Measurements from ENCODE around the gene JPH2.
"Not testable (repeated sequence)": the region's sequence is repeated elsewhere in the genome, so short reads cannot be mapped to it uniquely, and the experiment has no call there.

Gene JPH2

DNA sequence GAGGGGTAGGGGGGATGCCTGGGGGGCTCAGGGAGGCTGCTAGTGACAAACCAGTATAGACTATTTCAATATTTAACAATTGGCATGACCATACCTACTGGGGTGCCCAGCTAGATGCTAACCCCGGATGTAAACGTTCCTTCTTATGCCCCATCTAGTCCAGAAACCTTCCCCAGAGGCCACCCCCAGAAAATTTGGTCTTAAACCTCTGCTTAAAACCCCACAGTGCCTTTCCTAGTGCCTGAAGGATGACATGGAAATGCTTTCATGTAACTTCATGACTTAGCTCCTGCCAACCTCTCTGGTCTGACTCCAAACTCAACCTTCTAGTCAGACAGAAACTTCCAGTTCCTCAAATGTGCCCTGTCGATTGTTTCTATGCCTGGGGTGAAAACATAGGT is 52.0 kb downstream of the JPH2 start:
- TF ChIP-seq, protein P1, sequence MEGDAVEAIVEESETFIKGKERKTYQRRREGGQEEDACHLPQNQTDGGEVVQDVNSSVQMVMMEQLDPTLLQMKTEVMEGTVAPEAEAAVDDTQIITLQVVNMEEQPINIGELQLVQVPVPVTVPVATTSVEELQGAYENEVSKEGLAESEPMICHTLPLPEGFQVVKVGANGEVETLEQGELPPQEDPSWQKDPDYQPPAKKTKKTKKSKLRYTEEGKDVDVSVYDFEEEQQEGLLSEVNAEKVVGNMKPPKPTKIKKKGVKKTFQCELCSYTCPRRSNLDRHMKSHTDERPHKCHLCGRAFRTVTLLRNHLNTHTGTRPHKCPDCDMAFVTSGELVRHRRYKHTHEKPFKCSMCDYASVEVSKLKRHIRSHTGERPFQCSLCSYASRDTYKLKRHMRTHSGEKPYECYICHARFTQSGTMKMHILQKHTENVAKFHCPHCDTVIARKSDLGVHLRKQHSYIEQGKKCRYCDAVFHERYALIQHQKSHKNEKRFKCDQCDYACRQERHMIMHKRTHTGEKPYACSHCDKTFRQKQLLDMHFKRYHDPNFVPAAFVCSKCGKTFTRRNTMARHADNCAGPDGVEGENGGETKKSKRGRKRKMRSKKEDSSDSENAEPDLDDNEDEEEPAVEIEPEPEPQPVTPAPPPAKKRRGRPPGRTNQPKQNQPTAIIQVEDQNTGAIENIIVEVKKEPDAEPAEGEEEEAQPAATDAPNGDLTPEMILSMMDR (IDR thresholded peaks at IDR 0.05; ENCODE audit: borderline replicate concordance, control extremely low read depth, extremely low read depth, insufficient read depth, missing control alignments), result no peak
- no peak for DNase-seq (ENCODE audit: low spot score)
- in situ Hi-C loops (cut with MboI; ENCODE audit: low sequenced_read_pairs, unreplicated experiment), result no loop called here

DNA sequence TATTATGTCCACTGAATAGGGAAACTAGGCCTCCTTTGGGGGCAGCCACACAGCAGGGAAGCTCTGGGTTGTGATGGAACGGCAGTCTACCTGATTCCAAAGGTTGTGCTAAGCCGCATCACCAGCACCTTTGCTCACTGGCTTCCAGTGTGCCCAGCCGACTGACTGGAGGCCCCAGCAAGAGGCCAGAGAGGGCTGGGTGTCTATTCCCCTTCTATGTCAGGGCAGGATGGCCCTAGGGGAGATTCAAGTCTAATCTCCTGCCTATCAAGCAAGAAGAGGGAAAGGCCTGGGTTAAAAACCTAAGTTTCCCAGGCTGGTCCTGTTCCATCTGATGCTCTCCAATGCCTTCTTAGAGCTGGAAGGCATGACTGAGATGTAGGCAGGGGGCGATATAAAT is 53.6 kb downstream of the JPH2 start:
- in situ Hi-C loops (cut with MboI; ENCODE audit: low sequenced_read_pairs, unreplicated experiment), result no loop called here

DNA sequence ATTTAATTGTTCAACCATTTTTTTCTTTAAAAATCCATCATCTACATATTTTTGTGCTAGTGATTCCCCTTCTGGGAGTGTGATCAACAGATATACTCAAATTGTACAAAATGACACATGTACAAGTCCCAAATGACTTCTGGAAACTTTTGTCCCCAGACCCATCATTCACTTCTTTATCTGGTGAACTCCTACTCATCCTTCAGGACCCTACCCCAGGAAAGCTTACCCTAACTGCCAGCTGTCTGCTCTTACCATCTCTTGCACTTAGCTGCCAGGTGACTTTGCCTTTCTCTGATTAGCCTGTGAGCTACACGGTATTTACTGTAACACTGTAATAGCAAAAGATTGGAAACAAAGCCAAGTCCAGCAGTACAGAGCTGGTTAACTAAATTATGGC is 55.3 kb downstream of the JPH2 start:
- TF ChIP-seq, protein P1 (IDR thresholded peaks at IDR 0.05; ENCODE audit: borderline replicate concordance, control extremely low read depth, extremely low read depth, insufficient read depth, missing control alignments), result no peak
- no peak for DNase-seq (ENCODE audit: low spot score)
- in situ Hi-C loops (cut with MboI; ENCODE audit: low sequenced_read_pairs, unreplicated experiment), result no loop called here

More for the DNA sequence above, 53.6 kb downstream of the JPH2 start:
- DNase-seq (ENCODE audit: low spot score), result no peak
- TF ChIP-seq, protein P1 (IDR thresholded peaks at IDR 0.05; ENCODE audit: borderline replicate concordance, control extremely low read depth, extremely low read depth, insufficient read depth, missing control alignments), result no peak

DNA sequence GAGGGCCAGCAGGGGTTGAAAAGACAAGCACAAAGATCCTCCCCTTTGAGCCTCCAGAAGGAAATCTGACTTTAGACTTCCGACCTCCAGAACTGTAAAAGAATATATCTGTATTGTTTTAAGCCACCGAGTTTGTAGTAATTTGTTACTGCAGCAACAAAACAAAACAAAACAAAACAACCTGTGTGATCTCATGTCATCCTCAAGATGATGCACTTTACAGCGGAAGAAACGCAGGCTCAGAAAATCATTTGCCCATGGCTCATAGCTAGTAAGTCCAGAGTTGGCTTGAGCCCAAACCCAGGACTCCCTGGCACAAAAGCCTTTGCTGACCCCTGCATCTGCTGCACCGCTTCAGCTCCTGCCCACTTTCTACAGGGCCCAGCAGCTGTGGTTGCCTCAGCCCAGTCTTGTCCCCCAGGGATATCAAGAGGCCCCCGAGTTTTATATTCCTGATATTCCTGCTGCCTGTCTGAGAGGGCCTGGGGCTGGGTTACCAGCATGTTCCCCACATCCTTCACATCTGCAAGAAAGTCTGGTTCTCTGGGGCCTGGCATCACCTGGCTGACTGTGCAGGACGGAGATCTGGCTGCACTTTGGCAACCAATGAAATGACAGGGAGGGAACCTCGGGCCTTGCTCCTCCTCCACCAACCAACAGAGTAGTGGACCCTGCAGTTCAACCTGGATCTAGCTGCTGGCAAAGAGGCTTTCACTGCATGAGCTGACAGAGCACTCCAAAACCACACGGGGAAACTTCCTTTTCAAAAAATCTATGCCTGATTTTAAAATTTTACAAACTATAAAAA is 56.9 kb downstream of the JPH2 start:
- in situ Hi-C loops (cut with MboI; ENCODE audit: low sequenced_read_pairs, unreplicated experiment), result no loop called here
- no peak for DNase-seq (ENCODE audit: low spot score)
- TF ChIP-seq, protein P1 (IDR thresholded peaks at IDR 0.05; ENCODE audit: borderline replicate concordance, control extremely low read depth, extremely low read depth, insufficient read depth, missing control alignments), result no peak

DNA sequence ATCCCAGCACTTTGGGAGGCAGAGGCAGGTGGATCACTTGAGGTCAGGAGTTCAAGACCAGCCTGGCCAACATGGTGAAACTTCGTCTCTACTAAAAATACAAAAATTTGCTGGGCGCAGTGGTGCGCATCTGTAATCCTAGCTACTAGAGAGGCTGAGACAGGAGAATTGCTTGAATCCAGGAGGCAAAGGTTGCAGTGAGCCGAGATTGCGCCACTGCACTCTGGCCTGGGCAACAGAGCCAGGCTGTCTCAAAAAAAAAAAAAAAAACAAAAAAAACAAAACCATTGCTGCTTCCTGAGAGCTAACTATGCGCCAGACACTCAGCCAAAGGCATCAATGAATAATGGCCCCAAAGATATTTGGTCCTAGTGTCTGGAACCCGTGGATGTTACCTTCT is 57.7 kb downstream of the JPH2 start:
- in situ Hi-C loops (cut with MboI; ENCODE audit: low sequenced_read_pairs, unreplicated experiment), result not testable (repeated sequence)

DNA sequence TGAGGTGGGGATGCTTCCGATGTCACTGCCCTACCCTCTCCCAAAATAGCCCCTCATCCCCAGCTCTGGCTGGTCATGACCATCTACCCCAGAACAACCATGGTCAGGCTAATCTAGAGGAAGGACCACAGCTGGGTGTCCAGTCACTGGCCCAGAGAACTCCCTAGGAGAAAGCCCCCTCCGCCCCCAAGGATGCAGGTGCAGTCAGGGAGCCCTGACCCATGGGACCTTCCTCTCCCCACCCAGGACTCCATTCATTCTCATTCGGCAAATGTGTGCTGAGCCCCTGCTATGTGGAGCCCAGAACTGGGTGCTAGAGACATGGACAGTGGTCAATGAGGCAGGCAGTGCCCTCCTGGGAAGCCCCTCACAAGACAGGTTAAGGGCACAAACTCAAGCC is 60.5 kb downstream of the JPH2 start:
- no peak for DNase-seq (ENCODE audit: low spot score)
- in situ Hi-C loops (cut with MboI; ENCODE audit: low sequenced_read_pairs, unreplicated experiment), result no loop called here
- TF ChIP-seq, protein P1 (IDR thresholded peaks at IDR 0.05; ENCODE audit: borderline replicate concordance, control extremely low read depth, extremely low read depth, insufficient read depth, missing control alignments), result no peak

More for the DNA sequence above, 57.7 kb downstream of the JPH2 start:
- DNase-seq (ENCODE audit: low spot score), result not testable (repeated sequence)

DNA sequence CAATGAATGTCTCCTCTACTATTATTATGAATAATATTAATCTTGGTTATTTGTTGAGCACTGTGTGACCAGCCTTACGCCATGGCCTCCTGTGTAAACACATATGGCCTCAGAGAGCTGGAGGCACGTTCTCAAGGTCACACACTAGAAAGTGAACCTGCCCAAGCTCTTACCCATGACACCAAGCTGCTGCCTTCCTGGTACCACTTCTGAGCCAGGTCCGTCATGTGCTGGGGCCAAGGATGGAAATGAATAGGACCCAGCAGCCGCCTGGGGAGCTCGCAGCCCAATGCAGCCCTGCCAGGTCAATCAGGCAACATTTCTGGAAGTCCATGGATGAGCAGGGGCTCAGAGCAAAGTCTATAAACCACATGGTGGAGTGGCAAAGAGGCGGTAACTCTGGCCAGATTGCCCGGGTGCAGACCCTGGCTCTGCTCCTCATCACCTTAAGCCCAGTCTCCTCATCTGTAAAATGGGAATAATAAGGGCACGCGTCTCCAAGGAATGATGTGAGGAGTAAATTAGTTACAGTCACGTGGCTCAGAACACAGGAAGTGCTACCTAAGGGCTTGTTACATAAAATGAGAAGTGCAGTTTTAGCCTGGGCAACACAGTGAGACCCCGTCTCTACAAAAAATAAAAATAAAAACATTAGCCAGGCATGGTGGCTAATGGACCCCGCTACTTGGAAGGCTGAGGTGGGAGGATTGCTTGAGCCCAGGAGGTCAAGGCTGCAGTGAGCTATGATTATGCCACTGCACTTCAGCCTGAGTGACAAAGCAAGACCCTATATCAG is 61.5 kb downstream of the JPH2 start:
- in situ Hi-C loops (cut with MboI; ENCODE audit: low sequenced_read_pairs, unreplicated experiment), result no loop called here

More for the DNA sequence above, 61.5 kb downstream of the JPH2 start:
- no peak for DNase-seq (ENCODE audit: low spot score)
- TF ChIP-seq, protein P1 (IDR thresholded peaks at IDR 0.05; ENCODE audit: borderline replicate concordance, control extremely low read depth, extremely low read depth, insufficient read depth, missing control alignments), result no peak
